Motor neuron (in vitro differentiated cells): ENCODE results near the gene HDAC5. TPM values are rescaled to one million over a fixed set of nuclear protein-coding genes. Genes with fewer than 3 reads are reported as not detected.

Experiments used
- ATAC-seq, 8 experiments: fragments of 200-7000 bp; cut with Tn5 transposase; replicated peaks in 6 of 8; 2 replicates each; pipeline ENCODE4 v1.8.0; 2021; ENCODE audit warnings: mild to moderate bottlenecking in 8 of 8, moderate library complexity in 8 of 8
- H3K27ac ChIP-seq, 2 donors: fragments of 250-450 bp; sonication (Bioruptor Pico); 2 replicates each; pipeline ENCODE4 v1.9.0; 2021; ENCODE audit warnings: antibody characterized with exemption in 2 of 2, mild to moderate bottlenecking in 2 of 2, moderate library complexity in 1 of 2
- H3K4me1 ChIP-seq, 2 donors: fragments of 250-450 bp; sonication (Bioruptor Pico); replicated peaks in 1 of 2; 2 replicates each; pipeline ENCODE4 v1.6.1; 2021; ENCODE audit warnings: antibody characterized with exemption in 2 of 2, mild to moderate bottlenecking in 2 of 2, moderate library complexity in 1 of 2
- H3K4me3 ChIP-seq, 5 donors: fragments of 250-450 bp; sonication (Bioruptor Pico); 2 replicates each; pipeline ENCODE4 v1.9.0; 2021; ENCODE audit warnings: antibody characterized with exemption in 5 of 5, mild to moderate bottlenecking in 5 of 5, moderate library complexity in 4 of 5
- WGBS, 10 experiments: fragments of 450-650 bp; shearing (Covaris generic); methylation state at CpG; one replicate each; pipeline ENCODE4 v1.0.0; 2022; 5-methylcytosine and 5-hydroxymethylcytosine counted together
- in situ Hi-C, 9 experiments: fragments of 400-800 bp; cut with MboI; loops; one replicate each; pipeline ENCODE4 v1.15.0; 2021; ENCODE audit warnings: low sequenced_read_pairs in 9 of 9, low pct_unique_long_range_greater_than_20kb in 2 of 9; ENCODE audit not compliant: unreplicated experiment in 9 of 9
- total RNA-seq, 8 experiments: library from RNA; unstranded; fragments of 300-600 nt; gene quantifications; 2 replicates each; pipeline versions ENCODE4 v1.2.3 to v1.2.4, GENCODE V29; 2022

HDAC5 gene
- total RNA-seq, 8 experiments from 2014 or later: 15.9 to 60.5 (median 41.7) TPM

- ATAC-seq: no peak
- H3K4me1 ChIP-seq: peaks cover 13 to 26% of the 10 kb centered on the region in 2 donors
- 87 to 100% (median 90%) methylated on average over 2 to 6 of the region's 7 CpGs; no CpG with 5 or more reads in 4 of the 10 experiments for WGBS, 10 experiments
- no peak overlapping the region for H3K4me3 ChIP-seq
- in situ Hi-C loops: no loop called here
- no peak overlapping the region for H3K27ac ChIP-seq
Measured at GRCh38 chr17:44084921-44085320, 38.5 kb downstream of the HDAC5 start.

- in situ Hi-C loops: no loop called here
- Histone ChIP-seq H3K4me1 (peaks cover 13 to 26% of the 10 kb centered on the region in 2 donors), H3K27ac (no peak overlapping the region), H3K4me3 (no peak overlapping the region)
- 60 to 71% methylated on average over 1 to 4 of the region's 10 CpGs; no CpG with 5 or more reads in 8 of the 10 experiments for WGBS, 10 experiments
- ATAC-seq: no peak
Measured at GRCh38 chr17:44084131-44084538, 39.3 kb downstream of the HDAC5 start.

GRCh38 chr17:44083250-44083849 lies 40.1 kb downstream of the HDAC5 start:
- in situ Hi-C loops: no loop called here
- H3K4me3 ChIP-seq: no peak overlapping the region
- WGBS, 10 experiments: 67 to 100% (median 86%) methylated on average over 1 to 4 of the region's 12 CpGs; no CpG with 5 or more reads in 4 of the 10 experiments
- H3K27ac ChIP-seq: no peak overlapping the region
- peak in 1 of 8 experiments; percentile 39 for ATAC-seq
- H3K4me1 ChIP-seq: peaks cover 13 to 26% of the 10 kb centered on the region in 2 donors

- H3K27ac ChIP-seq: no peak overlapping the region
- WGBS, 10 experiments: 50 to 96% (median 83%) methylated on average over 2 to 7 of the region's 21 CpGs; no CpG with 5 or more reads in 3 of the 10 experiments
Measured at GRCh38 chr17:44082256-44082927, 41.0 kb downstream of the HDAC5 start.

GRCh38 chr17:44081681-44082080 lies 41.8 kb downstream of the HDAC5 start:
- Histone ChIP-seq H3K27ac (no peak overlapping the region), H3K4me3 (no peak overlapping the region), H3K4me1 (peaks cover 5 to 16% of the 10 kb centered on the region in 2 donors)
- ATAC-seq: no peak
- 100% methylated on average over 1 to 3 of the region's 3 CpGs; no CpG with 5 or more reads in 6 of the 10 experiments for WGBS, 10 experiments
- in situ Hi-C loops: no loop called here

More at GRCh38 chr17:44082256-44082927, 41.0 kb downstream of the HDAC5 start:
- H3K4me1 ChIP-seq: peaks cover 8 to 20% of the 10 kb centered on the region in 2 donors
- ATAC-seq: no peak
- in situ Hi-C loops: no loop called here
- H3K4me3 ChIP-seq: no peak overlapping the region

GRCh38 chr17:44079877-44080821 lies 43.3 kb downstream of the HDAC5 start:
- ATAC-seq: peak in 3 of 8 experiments; percentile 8 to 27 (median 9)
- peaks cover 0 to 9% of the 10 kb centered on the region in 2 donors for H3K4me1 ChIP-seq
- peak overlapping the region in 1 of 2 donors; percentile 27 for H3K27ac ChIP-seq
- WGBS, 10 experiments: 0 to 100% (median 83%) methylated on average over 1 to 8 of the region's 18 CpGs; no CpG with 5 or more reads in 3 of the 10 experiments
- in situ Hi-C loops: no loop called here
- H3K4me3 ChIP-seq: no peak overlapping the region

GRCh38 chr17:44078412-44078811 lies 45.0 kb downstream of the HDAC5 start:
- H3K27ac ChIP-seq: no peak overlapping the region
- H3K4me1 ChIP-seq: peaks cover 0 to 9% of the 10 kb centered on the region in 2 donors
- ATAC-seq: peak in 4 of 8 experiments; percentile 10 to 15 (median 12)
- in situ Hi-C loops: no loop called here
- WGBS, 10 experiments: 83 to 100% (median 97%) methylated on average over 1 to 11 of the region's 19 CpGs; no CpG with 5 or more reads in 5 of the 10 experiments
- no peak overlapping the region for H3K4me3 ChIP-seq

GRCh38 chr17:44077595-44077909 lies 45.9 kb downstream of the HDAC5 start:
- in situ Hi-C loops: no loop called here
- peaks cover 0 to 11% of the 10 kb centered on the region in 2 donors for H3K4me1 ChIP-seq
- no peak overlapping the region for H3K27ac ChIP-seq
- 80 to 100% (median 92%) methylated on average over 1 to 2 of the region's 4 CpGs; no CpG with 5 or more reads in 6 of the 10 experiments for whole genome bisulfite sequencing, 10 experiments
- ATAC-seq: no peak
- H3K4me3 ChIP-seq: no peak overlapping the region

- 65 to 100% (median 93%) methylated on average over 2 to 4 of the region's 6 CpGs; no CpG with 5 or more reads in 7 of the 10 experiments for WGBS, 10 experiments
- peak overlapping the region in 1 of 2 donors; percentile 14 for H3K27ac ChIP-seq
- peaks cover 3 to 14% of the 10 kb centered on the region in 2 donors for H3K4me1 ChIP-seq
- no peak overlapping the region for H3K4me3 ChIP-seq
- peak in 2 of 8 experiments; percentile 20 to 33 for ATAC-seq
- in situ Hi-C loops: no loop called here
Measured at GRCh38 chr17:44076716-44077594, 46.5 kb downstream of the HDAC5 start.

GRCh38 chr17:44075598-44076293 lies 47.7 kb downstream of the HDAC5 start:
- Histone ChIP-seq H3K4me3 (no peak overlapping the region), H3K27ac (no peak overlapping the region), H3K4me1 (peaks cover 7 to 13% of the 10 kb centered on the region in 2 donors)
- in situ Hi-C loops: no loop called here
- no peak for ATAC-seq
- 80 to 92% (median 85%) methylated on average over 1 to 4 of the region's 10 CpGs; no CpG with 5 or more reads in 7 of the 10 experiments for WGBS, 10 experiments

GRCh38 chr17:44074911-44075285 lies 48.5 kb downstream of the HDAC5 start:
- H3K4me1 ChIP-seq: peaks cover 9 to 11% of the 10 kb centered on the region in 2 donors
- no peak for ATAC-seq

More at GRCh38 chr17:44074911-44075285, 48.5 kb downstream of the HDAC5 start:
- 87 to 100% (median 91%) methylated on average over 1 to 4 of the region's 9 CpGs; no CpG with 5 or more reads in 5 of the 10 experiments for WGBS, 10 experiments
- H3K27ac ChIP-seq: no peak overlapping the region
- H3K4me3 ChIP-seq: no peak overlapping the region
- in situ Hi-C loops: no loop called here
